ENCODE data around the gene FGF14.

GRCh38 chr13:101998129-101998528, 403.7 kb downstream of the FGF14 start:
- no peak for TF ChIP-seq CTCF (IDR thresholded peaks at IDR 0.05)
- no peak for TF ChIP-seq POLR2A (IDR thresholded peaks at IDR 0.05)
- no peak for TF ChIP-seq EP300 (IDR thresholded peaks at IDR 0.05)
- TF ChIP-seq POLR2AphosphoS5 (IDR thresholded peaks at IDR 0.05) = no peak
